Measurements from ENCODE around the gene CACNB2. TPM values are rescaled to one million over a fixed set of nuclear protein-coding genes. Genes with fewer than 3 reads are reported as not detected.

Gene CACNB2
- total RNA-seq, 1 experiment from 2014 or later: not detected

DNA sequence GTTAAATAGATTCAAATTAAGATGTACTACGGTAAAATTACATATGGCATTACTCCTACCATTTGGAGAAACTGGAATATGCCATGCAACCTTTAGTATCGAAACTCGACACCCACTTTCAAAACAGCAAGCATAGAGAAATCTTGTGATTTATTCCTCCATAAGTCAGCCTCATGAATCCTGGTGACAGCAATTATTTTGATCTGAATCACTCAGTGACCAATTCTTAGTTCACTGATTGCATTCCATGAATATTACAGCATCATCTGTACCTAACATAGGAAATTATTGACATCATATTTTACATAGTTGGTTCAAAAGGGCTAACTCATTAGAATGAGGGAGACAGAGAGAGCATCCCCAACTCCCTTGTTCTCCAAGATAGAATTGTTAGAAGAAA lies 89.6 kb downstream of the CACNB2 start:
- TF ChIP-seq, protein P1, sequence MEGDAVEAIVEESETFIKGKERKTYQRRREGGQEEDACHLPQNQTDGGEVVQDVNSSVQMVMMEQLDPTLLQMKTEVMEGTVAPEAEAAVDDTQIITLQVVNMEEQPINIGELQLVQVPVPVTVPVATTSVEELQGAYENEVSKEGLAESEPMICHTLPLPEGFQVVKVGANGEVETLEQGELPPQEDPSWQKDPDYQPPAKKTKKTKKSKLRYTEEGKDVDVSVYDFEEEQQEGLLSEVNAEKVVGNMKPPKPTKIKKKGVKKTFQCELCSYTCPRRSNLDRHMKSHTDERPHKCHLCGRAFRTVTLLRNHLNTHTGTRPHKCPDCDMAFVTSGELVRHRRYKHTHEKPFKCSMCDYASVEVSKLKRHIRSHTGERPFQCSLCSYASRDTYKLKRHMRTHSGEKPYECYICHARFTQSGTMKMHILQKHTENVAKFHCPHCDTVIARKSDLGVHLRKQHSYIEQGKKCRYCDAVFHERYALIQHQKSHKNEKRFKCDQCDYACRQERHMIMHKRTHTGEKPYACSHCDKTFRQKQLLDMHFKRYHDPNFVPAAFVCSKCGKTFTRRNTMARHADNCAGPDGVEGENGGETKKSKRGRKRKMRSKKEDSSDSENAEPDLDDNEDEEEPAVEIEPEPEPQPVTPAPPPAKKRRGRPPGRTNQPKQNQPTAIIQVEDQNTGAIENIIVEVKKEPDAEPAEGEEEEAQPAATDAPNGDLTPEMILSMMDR (conservative IDR thresholded peaks at IDR 0.05): no peak
- TF ChIP-seq EZH2 (IDR thresholded peaks at IDR 0.05; ENCODE audit: low read depth): no peak
- no peak overlapping the region for H3K4me2 ChIP-seq
- intact Hi-C loops (cut with micrococcal nuclease; ENCODE audit: unreplicated experiment): loop anchor here (10.0 kb wide), 1 partner anchor 795 kb away; no protein-coding TSS in a partner anchor
- DNase-seq: no peak
- no peaks in the 10 kb centered on the region for H4K20me1 ChIP-seq (ENCODE audit: insufficient read depth)
- H3K27me3 ChIP-seq (ENCODE audit: insufficient read depth, low read depth): no peaks in the 10 kb centered on the region
- H3K4me3 ChIP-seq: no peak overlapping the region
- H2AFZ ChIP-seq: no peak overlapping the region
- no peaks in the 10 kb centered on the region for H3K4me1 ChIP-seq (replicated peaks; ENCODE audit: insufficient read depth)
- no peaks in the 10 kb centered on the region for H3K79me2 ChIP-seq (ENCODE audit: low read depth)
- no TSS peak for BruUV-seq (replicated peaks)
- no peaks in the 10 kb centered on the region for H3F3A ChIP-seq (ENCODE audit: insufficient read depth, low read depth)
- no peaks in the 10 kb centered on the region for H3K36me3 ChIP-seq (ENCODE audit: low read depth)
- ChIA-PET POLR2A (ENCODE audit: unreplicated experiment) (no interaction called here), CTCF (no interaction called here)
- no peaks in the 10 kb centered on the region for H3K9me2 ChIP-seq (ENCODE audit: insufficient read depth)
- no peaks in the 10 kb centered on the region for H3K9me3 ChIP-seq (ENCODE audit: insufficient read depth, low read depth)
- no peak overlapping the region for H3K27ac ChIP-seq

DNA sequence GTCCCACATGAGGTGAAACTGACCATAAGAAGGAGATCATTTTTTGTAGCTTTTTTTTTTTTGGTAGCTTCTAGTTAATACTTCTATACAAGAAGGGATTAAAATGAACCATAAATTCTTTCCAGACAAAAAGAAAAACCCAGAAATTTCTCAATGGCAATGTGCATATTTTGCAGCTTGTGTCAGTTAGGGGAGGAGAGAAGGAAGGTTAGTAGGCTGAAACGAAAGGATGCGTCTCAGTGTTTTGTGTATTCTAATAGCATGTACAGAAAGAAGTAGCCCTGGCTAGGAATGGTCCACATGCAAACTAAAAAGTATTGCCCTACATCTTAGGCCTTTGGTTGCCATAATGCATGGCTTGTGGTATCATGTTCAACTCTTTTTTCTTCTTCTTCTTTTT lies 90.6 kb downstream of the CACNB2 start:
- TF ChIP-seq, protein P1 (conservative IDR thresholded peaks at IDR 0.05): no peak
- TF ChIP-seq EZH2 (IDR thresholded peaks at IDR 0.05; ENCODE audit: low read depth): no peak
- BruUV-seq (replicated peaks): no TSS peak
- ChIA-PET CTCF (no interaction called here), POLR2A (ENCODE audit: unreplicated experiment) (no interaction called here)
- Histone ChIP-seq H3K4me3 (no peak overlapping the region), H3K9me3 (ENCODE audit: insufficient read depth, low read depth) (no peaks in the 10 kb centered on the region), H3K9me2 (ENCODE audit: insufficient read depth) (no peaks in the 10 kb centered on the region), H3K27ac (no peak overlapping the region), H2AFZ (no peak overlapping the region), H3K4me1 (replicated peaks; ENCODE audit: insufficient read depth) (no peaks in the 10 kb centered on the region), H3K79me2 (ENCODE audit: low read depth) (no peaks in the 10 kb centered on the region), H3K36me3 (ENCODE audit: low read depth) (no peaks in the 10 kb centered on the region), H4K20me1 (ENCODE audit: insufficient read depth) (no peaks in the 10 kb centered on the region), H3F3A (ENCODE audit: insufficient read depth, low read depth) (no peaks in the 10 kb centered on the region), H3K27me3 (ENCODE audit: insufficient read depth, low read depth) (no peaks in the 10 kb centered on the region), H3K4me2 (no peak overlapping the region)
- intact Hi-C loops (cut with micrococcal nuclease; ENCODE audit: unreplicated experiment): loop anchor here (10.0 kb wide), 1 partner anchor 796 kb away; no protein-coding TSS in a partner anchor
- no peak for DNase-seq

DNA sequence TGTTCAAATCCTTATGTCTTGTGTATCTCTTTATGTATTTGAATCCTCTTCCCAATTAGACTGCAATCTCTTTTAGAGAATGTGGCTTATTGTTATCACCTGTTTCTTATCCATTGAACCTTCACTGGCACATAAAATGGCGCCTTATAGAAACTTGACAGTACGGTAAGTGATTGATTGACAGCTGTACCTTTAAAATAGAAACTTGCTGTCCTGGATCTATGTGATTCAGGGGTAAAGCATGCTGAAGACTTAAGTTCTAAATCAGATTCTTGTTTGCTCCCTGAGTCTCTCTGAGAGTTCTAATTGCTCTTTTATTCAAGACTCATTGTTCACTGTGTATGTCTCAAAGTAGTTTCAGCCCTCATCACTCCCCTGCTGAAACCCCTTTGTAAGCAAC lies 91.3 kb downstream of the CACNB2 start:
- H3K4me2 ChIP-seq: no peak overlapping the region
- no peaks in the 10 kb centered on the region for H3K4me1 ChIP-seq (replicated peaks; ENCODE audit: insufficient read depth)
- TF ChIP-seq, protein P1 (conservative IDR thresholded peaks at IDR 0.05): no peak
- no peak for TF ChIP-seq EZH2 (IDR thresholded peaks at IDR 0.05; ENCODE audit: low read depth)
- BruUV-seq (replicated peaks): no TSS peak
- H3K9me3 ChIP-seq (ENCODE audit: insufficient read depth, low read depth): no peaks in the 10 kb centered on the region
- H3K9me2 ChIP-seq (ENCODE audit: insufficient read depth): no peaks in the 10 kb centered on the region
- no peaks in the 10 kb centered on the region for H3K36me3 ChIP-seq (ENCODE audit: low read depth)
- no peak for DNase-seq
- ChIA-PET CTCF (no interaction called here), POLR2A (ENCODE audit: unreplicated experiment) (no interaction called here)
- H3K4me3 ChIP-seq: no peak overlapping the region
- H2AFZ ChIP-seq: no peak overlapping the region
- intact Hi-C loops (cut with micrococcal nuclease; ENCODE audit: unreplicated experiment): loop anchor here (10.0 kb wide), 1 partner anchor 797 kb away; no protein-coding TSS in a partner anchor
- no peaks in the 10 kb centered on the region for H3K27me3 ChIP-seq (ENCODE audit: insufficient read depth, low read depth)
- no peak overlapping the region for H3K27ac ChIP-seq
- H3K79me2 ChIP-seq (ENCODE audit: low read depth): no peaks in the 10 kb centered on the region
- H4K20me1 ChIP-seq (ENCODE audit: insufficient read depth): no peaks in the 10 kb centered on the region
- H3F3A ChIP-seq (ENCODE audit: insufficient read depth, low read depth): no peaks in the 10 kb centered on the region
